HEK293T (cell line): ENCODE results near the gene ADAMTS8.

Experiments used
- BHLHE40 ChIP-seq: fragments of 450-650 bp; IDR thresholded peaks from 2 replicates; pipeline ENCODE4 v1.6.1; 2016; ENCODE audit warnings: mild to moderate bottlenecking, moderate library complexity, borderline replicate concordance
- CTBP1 ChIP-seq: fragments of 450-650 bp; IDR thresholded peaks from 2 replicates; pipeline ENCODE4 v1.6.1; 2016; ENCODE audit warnings: borderline replicate concordance
- ELF4 ChIP-seq: fragments of 450-650 bp; IDR thresholded peaks from 2 replicates; pipeline ENCODE4 v1.6.1; 2017; ENCODE audit warnings: antibody characterized with exemption
- SP1 ChIP-seq: fragments of 450-650 bp; IDR thresholded peaks from 2 replicates; pipeline ENCODE4 v1.6.1; 2017

DNA sequence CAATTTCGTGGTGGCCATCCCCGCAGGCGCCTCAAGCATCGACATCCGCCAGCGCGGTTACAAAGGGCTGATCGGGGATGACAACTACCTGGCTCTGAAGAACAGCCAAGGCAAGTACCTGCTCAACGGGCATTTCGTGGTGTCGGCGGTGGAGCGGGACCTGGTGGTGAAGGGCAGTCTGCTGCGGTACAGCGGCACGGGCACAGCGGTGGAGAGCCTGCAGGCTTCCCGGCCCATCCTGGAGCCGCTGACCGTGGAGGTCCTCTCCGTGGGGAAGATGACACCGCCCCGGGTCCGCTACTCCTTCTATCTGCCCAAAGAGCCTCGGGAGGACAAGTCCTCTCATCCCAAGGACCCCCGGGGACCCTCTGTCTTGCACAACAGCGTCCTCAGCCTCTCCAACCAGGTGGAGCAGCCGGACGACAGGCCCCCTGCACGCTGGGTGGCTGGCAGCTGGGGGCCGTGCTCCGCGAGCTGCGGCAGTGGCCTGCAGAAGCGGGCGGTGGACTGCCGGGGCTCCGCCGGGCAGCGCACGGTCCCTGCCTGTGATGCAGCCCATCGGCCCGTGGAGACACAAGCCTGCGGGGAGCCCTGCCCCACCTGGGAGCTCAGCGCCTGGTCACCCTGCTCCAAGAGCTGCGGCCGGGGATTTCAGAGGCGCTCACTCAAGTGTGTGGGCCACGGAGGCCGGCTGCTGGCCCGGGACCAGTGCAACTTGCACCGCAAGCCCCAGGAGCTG is 44.8 kb upstream of the ADAMTS8 start:
- no peak for TF ChIP-seq ELF4
- no peak for TF ChIP-seq SP1
- TF ChIP-seq CTBP1 = no peak
- no peak for TF ChIP-seq BHLHE40
